ENCODE data around the gene SCARB1. TPM values are rescaled to one million over a fixed set of nuclear protein-coding genes. Genes with fewer than 3 reads are reported as not detected.

Gene SCARB1
- total RNA-seq, 1 experiment from 2014 or later: 31.3 TPM

DNA sequence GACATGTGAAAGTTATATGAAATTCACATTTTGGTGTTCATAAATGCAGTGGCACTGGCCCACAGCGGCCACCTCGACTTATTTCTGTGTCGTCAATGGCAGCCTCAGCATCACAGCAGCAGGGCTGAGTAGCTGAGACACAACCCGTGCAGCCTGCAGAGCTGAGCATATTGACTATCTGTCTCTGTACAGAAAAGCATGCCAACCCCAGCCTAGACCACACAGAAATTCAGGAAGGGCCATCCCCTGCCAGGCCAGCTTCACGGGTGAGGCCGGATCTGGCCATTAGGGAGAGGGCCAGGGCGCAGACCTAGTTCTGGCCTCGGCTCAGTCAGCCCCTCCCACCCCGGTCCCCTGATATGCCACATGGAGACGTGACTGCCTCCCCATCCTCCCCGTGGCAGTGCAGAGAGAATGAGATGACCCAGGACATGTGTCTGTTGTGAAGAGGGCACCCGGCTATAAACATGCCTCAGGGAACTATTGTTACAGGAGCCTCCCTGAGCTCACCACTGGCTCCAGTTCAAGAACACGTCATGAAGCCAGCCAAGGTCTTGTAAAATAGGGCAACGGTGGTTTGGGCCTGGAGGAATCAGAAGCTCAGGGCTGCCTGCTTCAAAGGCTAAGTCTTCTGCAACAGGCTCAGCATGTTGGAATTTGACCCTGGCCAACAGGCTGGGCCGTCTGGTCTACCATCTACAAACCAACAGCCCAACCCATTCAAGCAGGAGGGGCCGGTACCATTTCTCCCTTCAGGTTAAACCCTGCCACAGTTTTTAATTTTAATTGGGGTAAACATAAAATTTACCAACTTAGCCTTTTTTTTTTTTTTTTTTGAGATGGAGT lies 25.5 kb downstream of the SCARB1 start:
- DNase-seq: no peak
- Mint-ChIP-seq H3K4me1 (peaks cover 35 to 41% of the 10 kb centered on the region in 2 experiments), H3K27me3 (ENCODE audit: low read depth) (peaks cover 16% of the 10 kb centered on the region), H3K27ac (no peak overlapping the region), H3K4me3 (no peak overlapping the region), H3K36me3 (ENCODE audit: insufficient read depth in 1 of 3, low read depth in 3 of 3) (peaks cover 3 to 9% (median 3%) of the 10 kb centered on the region in 3 experiments; a peak in 4 of 7 replicates), H3K9me3 (no peaks in the 10 kb centered on the region)
- Histone ChIP-seq H3K23ac (ENCODE audit: insufficient read length, low read depth, low read length) (no peak overlapping the region), H3K23me2 (ENCODE audit: insufficient read length, low read depth, low read length, poor library complexity, severe bottlenecking) (peaks cover 6% of the 10 kb centered on the region), H2BK12ac (ENCODE audit: insufficient read length, low read depth, low read length) (no peak overlapping the region), H3K4ac (ENCODE audit: low read depth, low read length) (no peak overlapping the region), H3K9me3 (ENCODE audit: control insufficient read depth, low read depth, low read length) (no peaks in the 10 kb centered on the region), H3K27ac (ENCODE audit: insufficient read length, low read depth, low read length) (no peak overlapping the region), H3T11ph (ENCODE audit: low read length) (no peak overlapping the region), H3K27me3 (ENCODE audit: insufficient read depth, low read length) (no peaks in the 10 kb centered on the region), H2BK120ac (ENCODE audit: low read depth, low read length, poor library complexity, severe bottlenecking) (no peak overlapping the region), H4K5ac (ENCODE audit: insufficient read length, low read depth, low read length) (no peak overlapping the region), H4K91ac (ENCODE audit: insufficient read length, low read depth, low read length) (no peak overlapping the region), H2BK20ac (ENCODE audit: low read depth, low read length, poor library complexity, severe bottlenecking) (no peak overlapping the region), H2AFZ (ENCODE audit: low read length) (no peak overlapping the region), H3K4me1 (ENCODE audit: insufficient read depth, low read length) (peaks cover 5% of the 10 kb centered on the region; the same call in 1 of the 2 replicates), H3K56ac (ENCODE audit: insufficient read length, low read depth, low read length) (no peak overlapping the region), H2BK5ac (ENCODE audit: insufficient read length, low read length) (no peak overlapping the region), H3K4me2 (ENCODE audit: insufficient read depth, insufficient read length, low read length) (no peak overlapping the region), H3K14ac (ENCODE audit: insufficient read depth, low read length) (peak overlapping the region; percentile 40; the same call in 1 of the 2 replicates), H3K9ac (ENCODE audit: extremely low read depth, insufficient read length, low read length) (no peak overlapping the region), H3K79me1 (ENCODE audit: insufficient read depth, low read depth, low read length, poor library complexity, severe bottlenecking) (peaks cover 3% of the 10 kb centered on the region), H3K79me2 (ENCODE audit: insufficient read depth, low read length) (no peaks in the 10 kb centered on the region), H2BK15ac (ENCODE audit: low read depth, low read length) (no peak overlapping the region), H2AK5ac (ENCODE audit: insufficient read length, low read length) (no peak overlapping the region), H4K8ac (replicated peaks; ENCODE audit: insufficient read length, low read depth, low read length) (no peak overlapping the region), H4K20me1 (ENCODE audit: control insufficient read depth, insufficient read depth, insufficient read length) (peaks cover 3% of the 10 kb centered on the region), H3K18ac (ENCODE audit: insufficient read length, low read depth, low read length) (no peak overlapping the region)
- WGBS (ENCODE audit: extremely low coverage, insufficient read length, low lambda C conversion rate): no CpG with 5 or more reads among the region's 16 CpGs
- TF ChIP-seq, protein P1, sequence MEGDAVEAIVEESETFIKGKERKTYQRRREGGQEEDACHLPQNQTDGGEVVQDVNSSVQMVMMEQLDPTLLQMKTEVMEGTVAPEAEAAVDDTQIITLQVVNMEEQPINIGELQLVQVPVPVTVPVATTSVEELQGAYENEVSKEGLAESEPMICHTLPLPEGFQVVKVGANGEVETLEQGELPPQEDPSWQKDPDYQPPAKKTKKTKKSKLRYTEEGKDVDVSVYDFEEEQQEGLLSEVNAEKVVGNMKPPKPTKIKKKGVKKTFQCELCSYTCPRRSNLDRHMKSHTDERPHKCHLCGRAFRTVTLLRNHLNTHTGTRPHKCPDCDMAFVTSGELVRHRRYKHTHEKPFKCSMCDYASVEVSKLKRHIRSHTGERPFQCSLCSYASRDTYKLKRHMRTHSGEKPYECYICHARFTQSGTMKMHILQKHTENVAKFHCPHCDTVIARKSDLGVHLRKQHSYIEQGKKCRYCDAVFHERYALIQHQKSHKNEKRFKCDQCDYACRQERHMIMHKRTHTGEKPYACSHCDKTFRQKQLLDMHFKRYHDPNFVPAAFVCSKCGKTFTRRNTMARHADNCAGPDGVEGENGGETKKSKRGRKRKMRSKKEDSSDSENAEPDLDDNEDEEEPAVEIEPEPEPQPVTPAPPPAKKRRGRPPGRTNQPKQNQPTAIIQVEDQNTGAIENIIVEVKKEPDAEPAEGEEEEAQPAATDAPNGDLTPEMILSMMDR (conservative IDR thresholded peaks at IDR 0.05): no peak
